Colonic mucosa (tissue), 4 donors: Measurements from ENCODE around the gene MAPK1. TPM values are rescaled to one million over a fixed set of nuclear protein-coding genes. Genes with fewer than 3 reads are reported as not detected.
A peak's percentile ranks its signal among the peaks of the same experiment; 100 is the strongest.

Source experiments
- DNase-seq: peaks from one replicate; pipeline ENCODE4 v3.0.0-alpha.2; 2020
- H3K27ac ChIP-seq: fragments of 200-600 bp; one replicate; pipeline ENCODE4 v1.8.0; 2021
- H3K27me3 ChIP-seq: fragments of 200-600 bp; one replicate; pipeline ENCODE4 v1.8.0; 2021
- H3K36me3 ChIP-seq: fragments of 200-600 bp; one replicate; pipeline ENCODE4 v1.8.0; 2021
- H3K4me1 ChIP-seq: fragments of 200-600 bp; one replicate; pipeline ENCODE4 v1.8.0; 2021; ENCODE audit warnings: mild to moderate bottlenecking
- H3K4me3 ChIP-seq: fragments of 200-600 bp; one replicate; pipeline ENCODE4 v1.8.0; 2021
- H3K9ac ChIP-seq, 2 donors: one replicate each; pipeline ENCODE4 v1.7.0; 2013; ENCODE audit warnings: control low read depth in 2 of 2, low read depth in 2 of 2, low read length in 2 of 2
- H3K9me3 ChIP-seq: fragments of 200-600 bp; one replicate; pipeline ENCODE4 v1.8.0; 2021
- CTCF ChIP-seq: fragments of 200-600 bp; IDR thresholded peaks from one replicate; pipeline ENCODE4 v1.8.0; 2022; ENCODE audit warnings: antibody characterized with exemption, mild to moderate bottlenecking
- intact Hi-C: fragments of 100-400 bp; cut with DNase I; formaldehyde crosslinking; loops from one replicate; pipeline ENCODE4 v1.14.1; 2022
- total RNA-seq, 2 donors: library from RNA; stranded (reverse); fragmentation: NEBNext Ultra II Directional in 1 of 2; extraction: Animal tissue kit (Norgen Biotek cat#: 25700) in 1 of 2; gene quantifications; one replicate each; pipeline ENCODE4 v1.2.1, GENCODE V29; 2021
- donor health status: healthy.
- donor health status: DM: no; HTN: no; CAD: no.
- donor health status: DM: no; HTN: no; CAD: no.

MAPK1 gene
- total RNA-seq, 2 donors from 2014 or later = 140 to 147 TPM

GRCh38 chr22:21866833-21867527 lies 465 bp downstream of the MAPK1 start:
- peak overlapping the region; percentile 80 for H3K27ac ChIP-seq
- H3K27me3 ChIP-seq = no peaks in the 10 kb centered on the region
- intact Hi-C loops = no loop called here
- no peaks in the 10 kb centered on the region for H3K9me3 ChIP-seq
- no peaks in the 10 kb centered on the region for H3K36me3 ChIP-seq
- peak overlapping the region; percentile 78 to 84 for H3K9ac ChIP-seq
- H3K4me3 ChIP-seq = peak overlapping the region; percentile 57
- peaks cover 7% of the 10 kb centered on the region for H3K4me1 ChIP-seq
- no peak for TF ChIP-seq CTCF
- DNase-seq = peak; percentile 38

- peak; percentile 32 for DNase-seq
- no peak for TF ChIP-seq CTCF
- H3K4me3 ChIP-seq = no peak overlapping the region
These were observed 2.4 kb downstream of the MAPK1 start for GRCh38 chr22:21865041-21865440.

GRCh38 chr22:21862386-21863245 lies 4.8 kb downstream of the MAPK1 start:
- H3K36me3 ChIP-seq = no peaks in the 10 kb centered on the region
- intact Hi-C loops = no loop called here
- H3K4me1 ChIP-seq = peaks cover 28% of the 10 kb centered on the region
- H3K9ac ChIP-seq = no peak overlapping the region
- TF ChIP-seq CTCF = no peak
- no peaks in the 10 kb centered on the region for H3K9me3 ChIP-seq
- no peak overlapping the region for H3K27ac ChIP-seq
- no peak for DNase-seq
- H3K27me3 ChIP-seq = no peaks in the 10 kb centered on the region
- no peak overlapping the region for H3K4me3 ChIP-seq

More at GRCh38 chr22:21865041-21865440, 2.4 kb downstream of the MAPK1 start:
- Histone ChIP-seq H3K9ac (no peak overlapping the region), H3K4me1 (peaks cover 22% of the 10 kb centered on the region), H3K27me3 (no peaks in the 10 kb centered on the region), H3K36me3 (no peaks in the 10 kb centered on the region), H3K27ac (no peak overlapping the region), H3K9me3 (no peaks in the 10 kb centered on the region)
- intact Hi-C loops = no loop called here

GRCh38 chr22:21861851-21862250 lies 5.6 kb downstream of the MAPK1 start:
- Histone ChIP-seq H3K36me3 (no peaks in the 10 kb centered on the region), H3K9me3 (no peaks in the 10 kb centered on the region), H3K27ac (no peak overlapping the region), H3K27me3 (no peaks in the 10 kb centered on the region), H3K9ac (no peak overlapping the region), H3K4me1 (peaks cover 30% of the 10 kb centered on the region), H3K4me3 (no peak overlapping the region)
- intact Hi-C loops = no loop called here
- DNase-seq = no peak
- TF ChIP-seq CTCF = no peak

GRCh38 chr22:21861264-21861848 lies 6.1 kb downstream of the MAPK1 start:
- Histone ChIP-seq H3K36me3 (no peaks in the 10 kb centered on the region), H3K4me1 (peaks cover 30% of the 10 kb centered on the region), H3K27ac (no peak overlapping the region), H3K4me3 (no peak overlapping the region), H3K9ac (peak overlapping the region in 1 of 2 donors; percentile 4), H3K9me3 (no peaks in the 10 kb centered on the region), H3K27me3 (no peaks in the 10 kb centered on the region)
- TF ChIP-seq CTCF = no peak
- intact Hi-C loops = no loop called here
- peak; percentile 18 for DNase-seq
